Keratinocyte (primary cell): ENCODE data around the gene SLC25A36.

Source experiments
- CTCF ChIP-seq, 3 experiments: IDR thresholded peaks in 1 of 3; conservative IDR thresholded peaks in 1 of 3; optimal IDR thresholded peaks in 1 of 3; 2 replicates in 2 of 3; 3 replicates in 1 of 3; pipeline versions ENCODE3 to v1.5.1; 2011; ENCODE audit warnings: low read length in 3 of 3, mild to moderate bottlenecking in 3 of 3, moderate library complexity in 2 of 3, control low read depth in 1 of 3, inconsistent platforms in 1 of 3; ENCODE audit not compliant: insufficient read depth in 2 of 3; ENCODE audit errors: extremely low read depth in 1 of 3
- EZH2 ChIP-seq: IDR thresholded peaks from one replicate; pipeline ENCODE4 v1.6.1; 2012; ENCODE audit warnings: inconsistent platforms, mild to moderate bottlenecking, low read length, moderate library complexity

GRCh38 chr3:140924097-140924873, 17.4 kb upstream of the SLC25A36 start:
- TF ChIP-seq CTCF (optimal IDR thresholded peaks at IDR 0.05 in 1 of 3, IDR thresholded peaks at IDR 0.05 in 1 of 3, conservative IDR thresholded peaks at IDR 0.05 in 1 of 3; ENCODE audit: extremely low read depth in 1 of 3, insufficient read depth in 2 of 3, low read length in 3 of 3) (no peak), EZH2 (no peak)
